CD14-positive monocyte (primary cell): ENCODE measurements around the gene PRKACA. TPM values are rescaled to one million over a fixed set of nuclear protein-coding genes. Genes with fewer than 3 reads are reported as not detected.
"Not testable (repeated sequence)": the region's sequence is repeated elsewhere in the genome, so short reads cannot be mapped to it uniquely, and the experiment has no call there.

Source experiments
- DNase-seq, 3 donors: peaks; one replicate each; pipeline ENCODE4 v3.0.0-alpha.2; 2011 to 2022
- H2AFZ ChIP-seq: 2 replicates; pipeline ENCODE4 v1.6.0; 2012; ENCODE audit warnings: mild to moderate bottlenecking, low read depth, low read length, inconsistent platforms; ENCODE audit not compliant: insufficient read depth, poor library complexity, severe bottlenecking
- H3K27ac ChIP-seq, 2 donors: 1 replicate in 1 of 2; 2 replicates in 1 of 2; pipeline ENCODE4 v1.5.1; 2012 to 2013; ENCODE audit warnings: low read length in 2 of 2, control low read depth in 1 of 2, inconsistent platforms in 1 of 2, low read depth in 1 of 2, mild to moderate bottlenecking in 1 of 2
- H3K27me3 ChIP-seq, 2 donors: one replicate each; pipeline versions ENCODE4 v1.6.0 to v1.6.1; 2011 to 2013; ENCODE audit warnings: low read length in 2 of 2; ENCODE audit not compliant: control insufficient read depth in 2 of 2, insufficient read depth in 2 of 2
- H3K36me3 ChIP-seq, 2 donors: replicated peaks in 1 of 2; 1 replicate in 1 of 2; 2 replicates in 1 of 2; pipeline versions ENCODE4 v1.5.1 to v1.6.1; 2012 to 2013; ENCODE audit warnings: low read length in 2 of 2, control low read depth in 1 of 2, inconsistent platforms in 1 of 2, mild to moderate bottlenecking in 1 of 2; ENCODE audit not compliant: insufficient read depth in 2 of 2, control insufficient read depth in 1 of 2
- H3K4me1 ChIP-seq, 2 donors: 1 replicate in 1 of 2; 2 replicates in 1 of 2; pipeline versions ENCODE4 v1.5.1 to v1.6.1; 2012 to 2013; ENCODE audit warnings: low read length in 2 of 2, control low read depth in 1 of 2, inconsistent platforms in 1 of 2, mild to moderate bottlenecking in 1 of 2, moderate library complexity in 1 of 2; ENCODE audit not compliant: insufficient read depth in 2 of 2, control insufficient read depth in 1 of 2
- H3K4me2 ChIP-seq: replicated peaks from 2 replicates; pipeline ENCODE3; 2012; ENCODE audit warnings: low read length, moderate library complexity, mild to moderate bottlenecking; ENCODE audit not compliant: poor library complexity, severe bottlenecking; ENCODE audit errors: extremely low read depth
- H3K4me3 ChIP-seq, 3 experiments: fragments of 200-600 bp in 1 of 3; sonication (generic) in 1 of 3; replicated peaks in 1 of 3; 1 replicate in 2 of 3; 2 replicates in 1 of 3; pipeline ENCODE4 v1.5.1; 2011 to 2013; ENCODE audit warnings: low read length in 3 of 3, mild to moderate bottlenecking in 3 of 3, control low read depth in 2 of 3, low read depth in 2 of 3, inconsistent platforms in 1 of 3, moderate library complexity in 1 of 3
- H3K79me2 ChIP-seq: 2 replicates; pipeline ENCODE4 v1.6.0; 2012; ENCODE audit warnings: mild to moderate bottlenecking, control low read depth, inconsistent platforms, low read length, moderate library complexity; ENCODE audit not compliant: insufficient read depth
- H3K9ac ChIP-seq: 2 replicates; pipeline ENCODE4 v1.6.0; 2017; ENCODE audit warnings: low read length, mild to moderate bottlenecking; ENCODE audit not compliant: insufficient read depth, poor library complexity, severe bottlenecking
- H3K9me3 ChIP-seq, 2 donors: replicated peaks in 1 of 2; 1 replicate in 1 of 2; 2 replicates in 1 of 2; pipeline versions ENCODE4 v1.5.1 to v1.6.1; 2012 to 2013; ENCODE audit warnings: low read length in 2 of 2, control low read depth in 1 of 2; ENCODE audit not compliant: control insufficient read depth in 1 of 2, insufficient read depth in 1 of 2
- H4K20me1 ChIP-seq: 2 replicates; pipeline ENCODE4 v1.6.0; 2012; ENCODE audit warnings: mild to moderate bottlenecking, low read length, control low read depth, moderate library complexity; ENCODE audit not compliant: insufficient read depth
- H3K27ac Mint-ChIP-seq, 7 donors: one replicate each; pipeline ENCODE4 v1.8.0; 2020; ENCODE audit warnings: mild to moderate bottlenecking in 7 of 7, mixed read lengths in 7 of 7, moderate library complexity in 6 of 7, inconsistent platforms in 2 of 7
- H3K27me3 Mint-ChIP-seq, 3 donors: one replicate each; pipeline ENCODE4 v1.8.0; 2021 to 2022; ENCODE audit warnings: low read depth in 3 of 3, mild to moderate bottlenecking in 3 of 3, mixed read lengths in 3 of 3, moderate library complexity in 3 of 3, inconsistent platforms in 1 of 3
- H3K36me3 Mint-ChIP-seq, 2 donors: one replicate each; pipeline ENCODE4 v1.8.0; 2020; ENCODE audit warnings: mixed read lengths in 2 of 2, inconsistent platforms in 1 of 2, mild to moderate bottlenecking in 1 of 2
- H3K4me1 Mint-ChIP-seq: one replicate; pipeline ENCODE4 v1.8.0; 2020; ENCODE audit warnings: mild to moderate bottlenecking, mixed read lengths
- H3K4me3 Mint-ChIP-seq, 2 donors: one replicate each; pipeline ENCODE4 v1.8.0; 2020; ENCODE audit warnings: mild to moderate bottlenecking in 2 of 2, mixed read lengths in 2 of 2, moderate library complexity in 1 of 2
- H3K9me3 Mint-ChIP-seq, 7 donors: one replicate each; pipeline ENCODE4 v1.8.0; 2020 to 2022; ENCODE audit warnings: mixed read lengths in 7 of 7, mild to moderate bottlenecking in 6 of 7, moderate library complexity in 6 of 7, inconsistent platforms in 2 of 7
- CTCF ChIP-seq: fragments of 200-600 bp; IDR thresholded peaks from one replicate; pipeline ENCODE4 v1.8.0; 2022; ENCODE audit warnings: antibody characterized with exemption, mild to moderate bottlenecking
- WGBS: methylation state at CpG from one replicate; pipeline ENCODE4 v1.1.5; 2013; ENCODE audit warnings: missing lambda C conversion rate; ENCODE audit not compliant: insufficient coverage; 5-methylcytosine and 5-hydroxymethylcytosine counted together
- intact Hi-C, 2 donors: fragments of 100-400 bp; cut with micrococcal nuclease; formaldehyde crosslinking; loops; one replicate each; pipeline versions ENCODE4 v1.15.0 to v1.15.1; 2023
- polyA plus RNA-seq, 3 donors: library from polyadenylated mRNA; depleted of rRNA in 1 of 3; unstranded in 2 of 3; stranded (reverse) in 1 of 3; fragments of 300-500 nt in 2 of 3; fragments of >200 nt in 1 of 3; fragmentation: Illumina TruSeq in 2 of 3; gene quantifications; 1 replicate in 2 of 3; 2 replicates in 1 of 3; pipeline ENCODE4 v1.2.3, GENCODE V29; 2012 to 2021

Gene PRKACA
- polyA plus RNA-seq, 3 donors = 2.0 to 231 (median 3.8) TPM

- Mint-ChIP-seq H3K36me3 (peaks cover 56 to 73% of the 10 kb centered on the region in 2 donors), H3K9me3 (peaks cover 5 to 16% (median 10%) of the 10 kb centered on the region in 7 donors), H3K27ac (no peak overlapping the region), H3K27me3 (peaks cover 16 to 20% (median 20%) of the 10 kb centered on the region in 3 donors), H3K4me3 (no peak overlapping the region), H3K4me1 (peaks cover 14% of the 10 kb centered on the region)
- H3K27me3 ChIP-seq = peaks cover 0 to 6% of the 10 kb centered on the region in 2 donors
- no peaks in the 10 kb centered on the region for H3K4me1 ChIP-seq
- intact Hi-C loops = no loop called here
- H3K36me3 ChIP-seq = peaks cover 47 to 64% of the 10 kb centered on the region in 2 donors
- no peak overlapping the region for H3K9ac ChIP-seq
- no peak for TF ChIP-seq CTCF
- H4K20me1 ChIP-seq = peaks cover 8% of the 10 kb centered on the region
- H2AFZ ChIP-seq = no peak overlapping the region
- peaks cover 5 to 10% of the 10 kb centered on the region in 2 donors for H3K9me3 ChIP-seq
- H3K79me2 ChIP-seq = no peaks in the 10 kb centered on the region
- H3K4me3 ChIP-seq = no peak overlapping the region
- no peak for DNase-seq
- H3K27ac ChIP-seq = no peak overlapping the region
- H3K4me2 ChIP-seq = no peak overlapping the region
- 83% methylated on average over 1 of the region's 4 CpGs for WGBS
Measured at GRCh38 chr19:14050512-14050911, 67.0 kb downstream of the PRKACA start.

- Histone ChIP-seq H3K27ac (no peak overlapping the region), H3K4me1 (no peaks in the 10 kb centered on the region), H3K4me2 (no peak overlapping the region), H3K4me3 (no peak overlapping the region), H3K36me3 (peaks cover 58 to 82% of the 10 kb centered on the region in 2 donors), H4K20me1 (peaks cover 8% of the 10 kb centered on the region), H3K9ac (no peak overlapping the region), H3K79me2 (no peaks in the 10 kb centered on the region), H3K9me3 (peaks cover 5 to 10% of the 10 kb centered on the region in 2 donors), H3K27me3 (no peaks in the 10 kb centered on the region), H2AFZ (no peak overlapping the region)
- peaks cover 5 to 16% (median 10%) of the 10 kb centered on the region in 7 donors for H3K9me3 Mint-ChIP-seq
- intact Hi-C loops = loop anchor here (5.0 to 10.0 kb wide), 2 partner anchors 96 to 164 kb away; partner anchors contain the start of gene DCAF15 (in 1 of the 2)
- peaks cover 2 to 4% (median 4%) of the 10 kb centered on the region in 3 donors for H3K27me3 Mint-ChIP-seq
- H3K4me3 Mint-ChIP-seq = no peak overlapping the region
- peak overlapping the region in 3 of 7 donors; percentile 36 to 85 (median 48) for H3K27ac Mint-ChIP-seq
- peaks cover 11% of the 10 kb centered on the region for H3K4me1 Mint-ChIP-seq
- peak; percentile 98 for TF ChIP-seq CTCF
- peaks cover 64 to 92% of the 10 kb centered on the region in 2 donors for H3K36me3 Mint-ChIP-seq
- peak; percentile 63 to 80 (median 76) for DNase-seq
- 100% methylated on average over 4 of the region's 8 CpGs for WGBS
Measured at GRCh38 chr19:14048443-14049153, 69.0 kb downstream of the PRKACA start.

- Mint-ChIP-seq H3K4me1 (peaks cover 14% of the 10 kb centered on the region), H3K9me3 (peaks cover 5 to 16% (median 8%) of the 10 kb centered on the region in 7 donors), H3K36me3 (peaks cover 65 to 97% of the 10 kb centered on the region in 2 donors)
- not testable (repeated sequence) for H3K27ac Mint-ChIP-seq, H3K4me1 ChIP-seq, DNase-seq, H3K9me3 ChIP-seq, H3K27me3 ChIP-seq, H2AFZ ChIP-seq, H3K4me2 ChIP-seq, H3K27me3 Mint-ChIP-seq, H3K4me3 ChIP-seq, H3K79me2 ChIP-seq, H3K9ac ChIP-seq, H3K27ac ChIP-seq, H4K20me1 ChIP-seq, H3K4me3 Mint-ChIP-seq
- WGBS = 98% methylated on average over 5 of the region's 10 CpGs
- H3K36me3 ChIP-seq = peaks cover 63 to 86% of the 10 kb centered on the region in 2 donors
- intact Hi-C loops = loop anchor here (5.0 to 10.0 kb wide), 2 partner anchors 96 to 163 kb away; partner anchors contain the start of gene DCAF15 (in 1 of the 2)
Measured at GRCh38 chr19:14047866-14048265, 69.7 kb downstream of the PRKACA start.
